NCI-H748 (cell line): Measurements from ENCODE around the gene WDR41.
"Not testable (repeated sequence)": the region's sequence is repeated elsewhere in the genome, so short reads cannot be mapped to it uniquely, and the experiment has no call there.

Experiments
- DNase-seq: peaks from one replicate; lab custom pipeline; 2025; ENCODE audit not compliant: unreplicated experiment; lab: John Stamatoyannopoulos, UW

WDR41 gene

DNA sequence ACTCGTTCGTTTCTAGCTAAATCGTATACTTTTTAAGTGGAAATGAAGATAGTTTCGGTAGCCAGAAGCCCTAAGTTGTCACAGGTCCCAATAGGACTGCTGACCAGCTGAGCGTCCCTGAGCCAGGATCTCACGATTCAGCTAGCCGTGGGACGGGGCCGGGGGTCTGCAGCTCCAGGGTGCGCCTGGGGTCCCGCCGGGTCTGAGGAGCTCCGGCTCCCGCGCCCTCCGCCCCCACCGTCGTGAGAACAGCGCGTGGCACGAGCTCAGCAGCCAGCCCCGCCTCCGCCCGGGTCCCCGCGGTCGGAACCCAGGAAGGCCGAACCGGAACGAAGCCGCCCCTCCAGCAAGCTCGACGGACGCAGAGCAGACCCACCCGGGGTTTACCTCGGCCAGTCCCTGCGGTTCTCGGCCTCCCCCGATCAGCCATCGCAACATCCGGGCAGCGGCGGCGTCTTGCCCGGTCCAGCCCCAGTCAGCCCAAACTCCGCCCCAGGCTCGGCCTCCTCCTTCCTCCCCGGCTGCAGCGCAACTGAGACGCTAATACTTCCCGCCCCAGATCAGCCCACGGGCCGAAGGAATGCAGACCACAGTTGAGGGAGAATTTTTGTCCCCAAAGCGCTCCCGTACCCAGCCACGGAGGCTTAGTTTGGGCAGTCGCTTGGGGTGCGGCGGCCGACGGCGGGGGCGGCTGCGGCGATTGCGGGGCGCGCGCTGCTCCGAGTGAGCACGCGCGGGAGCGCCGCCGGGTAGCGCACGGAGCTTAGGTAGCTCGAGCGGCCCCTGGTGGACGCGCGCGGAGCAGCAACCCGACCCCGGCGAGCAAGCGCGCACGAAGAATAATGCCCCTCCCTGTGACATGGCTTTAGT is at the start of gene WDR41:
Gene WDR41, minus strand, starts transcription at position 534 of the 870 bp plus-strand sequence. Its CDS starts 96 bp downstream, at position 438.
- peak; percentile 94 for DNase-seq

- DNase-seq: no peak
Observed at GRCh38 chr5:77531297-77531696, 39.2 kb upstream of the WDR41 start.

DNA sequence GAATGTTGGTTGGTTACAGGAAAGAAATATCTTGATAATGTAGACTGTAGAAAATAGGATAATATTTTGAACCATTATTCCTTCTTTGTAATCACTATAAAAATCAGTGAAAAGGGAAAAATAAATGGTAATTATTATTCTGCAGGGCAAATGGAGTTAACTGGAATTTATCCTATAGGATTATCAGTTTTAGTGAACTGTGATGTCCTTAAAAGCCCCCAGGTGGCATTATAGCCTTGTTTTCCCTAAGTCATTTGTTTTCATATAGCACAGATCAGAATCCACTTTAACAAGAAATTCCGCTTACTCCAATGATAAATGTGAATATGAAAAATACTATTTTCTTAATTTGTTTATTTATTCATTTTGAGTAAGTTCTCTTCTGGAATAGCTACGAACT is 26.2 kb upstream of the WDR41 start:
- DNase-seq: peak; percentile 44

DNA sequence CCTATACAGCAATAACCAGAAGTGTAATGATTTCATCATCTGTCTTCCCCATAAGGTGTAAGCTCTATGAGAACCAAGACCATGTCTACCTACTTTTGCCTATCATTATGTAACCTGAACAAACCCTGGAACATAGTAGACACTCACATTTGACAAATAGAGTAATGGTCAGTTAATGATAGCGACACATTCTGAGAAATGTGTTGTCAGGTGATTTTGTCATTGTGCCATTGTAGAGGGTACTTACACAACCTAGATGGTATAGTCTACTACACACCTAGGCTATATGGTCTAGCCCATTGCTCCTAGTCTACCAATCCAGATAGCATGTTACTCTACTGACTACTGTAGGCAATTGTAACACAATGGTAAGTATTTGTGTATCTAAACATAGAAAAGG is 22.3 kb upstream of the WDR41 start:
- DNase-seq: no peak

GRCh38 chr5:77513321-77513720 is 21.2 kb upstream of the WDR41 start:
- no peak for DNase-seq

DNA sequence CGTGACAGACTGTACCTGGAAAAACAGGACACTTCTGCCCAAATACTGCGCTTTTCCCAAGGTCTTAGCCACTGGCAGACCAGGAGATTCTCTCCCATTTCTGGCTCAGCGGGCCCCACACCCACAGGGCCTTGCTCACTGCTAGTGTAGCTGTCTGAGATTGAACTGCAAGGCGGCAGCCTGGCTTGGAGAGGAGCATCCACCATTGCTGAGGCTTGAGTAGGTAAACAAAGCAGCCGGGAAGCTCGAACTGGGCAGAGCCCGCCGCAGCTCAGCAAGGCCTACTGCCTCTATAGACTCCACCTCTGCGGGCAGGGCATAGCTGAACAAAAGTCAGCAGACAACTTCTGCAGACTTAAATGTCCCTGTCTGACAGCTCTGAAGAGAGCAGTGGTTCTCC is 9.0 kb upstream of the WDR41 start:
- not testable (repeated sequence) for DNase-seq

- no peak for DNase-seq
Observed at GRCh38 chr5:77499973-77500372, 7.9 kb upstream of the WDR41 start.

GRCh38 chr5:77499441-77499840 is 7.3 kb upstream of the WDR41 start:
- no peak for DNase-seq

DNA sequence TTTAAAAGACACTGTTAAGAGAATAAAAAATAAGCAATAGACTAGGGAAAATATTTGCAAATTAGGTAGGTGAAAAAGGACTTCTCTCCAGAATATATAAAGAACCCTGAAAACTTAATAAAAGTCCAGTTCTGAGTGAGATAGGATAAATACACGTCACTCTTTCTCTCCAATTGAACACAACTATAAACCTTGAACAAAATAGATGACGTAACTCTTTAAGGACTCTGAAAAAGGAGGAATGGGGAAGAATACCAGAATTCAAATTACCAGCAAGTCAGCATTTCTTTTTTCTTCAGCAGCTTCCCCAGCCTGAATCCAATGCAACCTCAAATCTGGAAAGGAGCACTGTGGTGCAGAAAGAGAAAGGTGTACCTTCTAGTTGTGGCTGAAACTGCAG is 6.8 kb upstream of the WDR41 start:
- DNase-seq: no peak

DNA sequence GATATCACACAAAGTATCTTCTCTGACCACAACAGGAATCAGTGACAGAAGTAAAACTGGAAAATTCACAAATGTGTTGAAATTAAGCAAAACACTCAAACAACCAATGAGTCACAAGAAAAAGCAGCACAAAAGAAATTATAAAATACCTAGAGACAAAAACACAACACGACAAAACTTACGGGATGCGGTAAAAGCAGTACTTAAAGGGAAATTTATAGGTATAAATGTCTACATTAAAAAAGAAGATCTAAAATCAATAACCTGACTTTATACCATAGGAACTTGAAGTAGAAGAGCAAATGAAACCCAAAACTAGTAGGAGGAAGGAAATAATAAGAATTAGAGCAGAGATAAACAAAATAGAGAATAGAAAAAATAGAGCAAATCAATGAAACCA is 2.8 kb upstream of the WDR41 start:
- no peak for DNase-seq

- no peak for DNase-seq
Observed at GRCh38 chr5:77492653-77493000, 511 bp upstream of the WDR41 start.

- not testable (repeated sequence) for DNase-seq
Observed at GRCh38 chr5:77490741-77491344, 1.3 kb downstream of the WDR41 start.

DNA sequence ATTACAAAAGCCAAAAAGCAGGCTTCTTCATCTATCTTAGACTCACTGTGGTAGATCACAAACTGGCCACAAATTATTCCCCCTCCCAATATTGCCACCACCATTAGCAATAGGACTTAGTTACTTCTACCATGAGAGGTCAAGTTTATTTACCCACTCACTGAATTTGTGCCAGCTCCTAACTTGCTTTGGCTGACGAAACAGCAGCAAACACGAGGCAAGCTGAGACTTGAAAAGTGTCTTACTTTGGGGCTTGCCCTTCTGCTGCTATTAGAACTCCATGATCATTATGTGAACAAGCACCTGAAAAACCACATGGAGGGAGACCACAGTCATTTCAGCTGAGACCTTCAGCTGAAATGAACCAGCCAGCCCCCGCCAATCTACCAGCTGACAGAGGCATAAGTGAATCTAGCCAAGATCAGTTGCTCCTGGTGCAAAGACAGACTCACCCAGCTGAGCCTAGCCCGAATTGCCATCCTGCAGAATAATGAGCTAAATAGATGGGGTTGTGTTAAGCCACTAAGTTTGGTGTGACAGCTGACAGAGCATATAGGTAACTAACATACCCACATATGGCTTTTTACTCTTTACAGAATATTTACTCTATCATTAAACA is 5.7 kb downstream of the WDR41 start:
- no peak for DNase-seq

- DNase-seq: no peak
Observed at GRCh38 chr5:77483682-77484081, 8.4 kb downstream of the WDR41 start.

DNA sequence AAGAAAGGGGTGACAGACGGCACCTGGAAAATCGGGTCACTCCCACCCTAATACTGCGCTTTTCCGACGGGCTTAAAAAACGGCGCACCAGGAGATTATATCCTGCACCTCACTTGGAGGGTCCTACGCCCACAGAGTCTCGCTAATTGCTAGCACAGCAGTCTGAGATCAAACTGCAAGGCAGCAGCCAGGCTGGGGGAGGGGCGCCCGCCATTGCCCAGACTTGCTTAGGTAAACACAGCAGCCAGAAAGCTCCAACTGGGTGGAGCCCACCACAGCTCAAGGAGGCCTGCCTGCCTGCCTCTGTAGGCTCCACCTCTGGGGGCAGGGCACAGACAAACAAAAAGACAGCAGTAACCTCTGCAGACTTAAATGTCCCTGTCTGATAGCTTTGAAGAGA is 17.1 kb downstream of the WDR41 start:
- peak; percentile 13 for DNase-seq

GRCh38 chr5:77468875-77469274 is 23.2 kb downstream of the WDR41 start:
- DNase-seq: not testable (repeated sequence)

DNA sequence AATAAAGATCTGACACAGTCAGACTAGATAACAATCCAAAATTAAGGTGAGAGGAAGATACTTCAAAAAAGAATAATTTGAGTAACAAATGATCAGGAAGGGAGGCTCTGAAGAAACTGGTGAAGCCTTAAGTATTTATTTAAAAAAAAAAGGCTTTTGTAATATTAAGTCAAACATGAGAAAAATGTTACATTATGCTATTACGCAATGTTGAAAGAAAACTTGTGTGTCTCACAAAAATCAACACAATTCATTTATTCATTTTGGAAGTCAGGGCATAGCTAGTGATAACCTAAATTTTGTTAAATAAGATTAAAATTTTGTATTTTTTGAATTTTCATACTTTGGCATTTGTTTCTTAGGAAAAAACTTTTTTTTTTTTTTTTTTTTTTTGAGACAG is 28.2 kb downstream of the WDR41 start:
- no peak for DNase-seq

DNA sequence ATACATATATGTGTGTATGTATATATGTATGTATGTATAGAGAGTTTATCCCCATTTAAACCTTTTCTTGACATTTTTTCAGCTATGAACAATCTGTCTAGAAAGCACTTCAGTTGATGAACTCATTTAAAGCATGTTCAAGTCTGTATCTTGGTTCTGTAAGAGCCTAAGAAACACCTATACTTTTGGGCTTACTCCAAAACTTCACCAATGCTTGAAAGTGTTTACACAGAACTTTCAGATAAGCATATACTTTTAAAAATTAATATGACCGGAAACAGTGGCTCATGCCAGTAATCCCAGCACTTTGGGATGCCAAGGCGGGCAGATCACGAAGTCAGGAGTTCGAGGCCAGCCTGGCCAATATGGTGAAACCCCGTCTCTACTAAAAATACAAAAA is 30.8 kb downstream of the WDR41 start:
- DNase-seq: no peak

- DNase-seq: no peak
Observed at GRCh38 chr5:77454123-77454522, 38.0 kb downstream of the WDR41 start.

DNA sequence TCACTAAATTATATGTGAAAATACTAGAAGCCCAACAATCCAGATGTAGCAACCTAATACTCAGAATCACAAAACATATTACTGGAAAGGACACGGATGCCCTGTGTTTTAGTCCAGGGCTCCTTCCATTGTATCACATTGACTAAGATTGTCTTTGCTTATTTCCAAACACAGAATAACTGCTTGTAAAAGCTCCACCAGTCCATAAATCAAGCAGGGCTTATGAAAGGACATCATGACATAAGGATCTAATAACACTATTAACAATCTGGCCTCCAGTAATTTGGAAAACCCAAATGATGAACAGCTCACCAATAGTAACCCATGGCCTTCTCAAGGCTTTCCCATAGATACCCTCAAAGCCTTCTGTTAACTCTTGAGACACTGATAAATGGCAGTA is 39.8 kb downstream of the WDR41 start:
- DNase-seq: no peak

DNA sequence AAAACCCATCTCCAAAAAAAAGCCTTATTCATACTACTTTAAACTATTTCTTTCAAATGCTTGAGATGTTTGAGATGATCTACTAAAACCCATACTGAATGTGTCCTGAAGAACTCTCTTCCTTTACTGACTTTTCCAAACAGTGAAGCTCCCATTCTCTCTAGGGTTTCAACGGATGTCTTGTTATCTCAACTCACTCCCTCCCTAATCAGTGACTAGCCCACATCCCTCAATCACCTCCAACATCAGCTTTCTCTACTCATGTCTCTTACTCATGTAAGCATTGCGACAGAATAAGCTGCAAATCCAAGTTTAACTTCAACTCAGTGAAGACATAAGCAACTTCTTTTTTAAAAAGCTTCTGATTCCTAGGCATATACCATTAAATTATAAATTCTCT is 42.1 kb downstream of the WDR41 start:
- DNase-seq: no peak

GRCh38 chr5:77449277-77449676 is 42.8 kb downstream of the WDR41 start:
- DNase-seq: no peak
